Central memory CD8-positive, alpha-beta T cell (primary cell): Measurements from ENCODE around the gene LY9.

Experiments used
- ATAC-seq: fragments of 150-1000 bp; cut with Tn5 transposase; replicated peaks from 2 replicates; pipeline ENCODE4 v1.10.0; 2022; ENCODE audit warnings: mild to moderate bottlenecking, moderate FRiP score, moderate number of reproducible peaks; ENCODE audit not compliant: poor library complexity, severe bottlenecking; ENCODE audit errors: extremely low read depth
- DNase-seq, 2 donors: peaks; one replicate each; pipeline ENCODE4 v3.0.0; 2021; ENCODE audit warnings: low spot score in 2 of 2
- H3K27ac Mint-ChIP-seq: one replicate; pipeline ENCODE4 v1.8.0; 2022; ENCODE audit warnings: low read depth, mild to moderate bottlenecking, moderate library complexity, mixed read lengths
- H3K27me3 Mint-ChIP-seq: one replicate; pipeline ENCODE4 v1.8.0; 2022; ENCODE audit warnings: mixed read lengths
- H3K36me3 Mint-ChIP-seq: one replicate; pipeline ENCODE4 v1.8.0; 2022; ENCODE audit warnings: mild to moderate bottlenecking, moderate library complexity, mixed read lengths; ENCODE audit not compliant: insufficient read depth
- H3K4me1 Mint-ChIP-seq: one replicate; pipeline ENCODE4 v1.8.0; 2022; ENCODE audit warnings: mixed read lengths
- H3K4me3 Mint-ChIP-seq: one replicate; pipeline ENCODE4 v1.8.0; 2022; ENCODE audit warnings: mild to moderate bottlenecking, moderate library complexity, mixed read lengths
- H3K9me3 Mint-ChIP-seq: one replicate; pipeline ENCODE4 v1.8.0; 2022; ENCODE audit warnings: mixed read lengths

Gene LY9

DNA sequence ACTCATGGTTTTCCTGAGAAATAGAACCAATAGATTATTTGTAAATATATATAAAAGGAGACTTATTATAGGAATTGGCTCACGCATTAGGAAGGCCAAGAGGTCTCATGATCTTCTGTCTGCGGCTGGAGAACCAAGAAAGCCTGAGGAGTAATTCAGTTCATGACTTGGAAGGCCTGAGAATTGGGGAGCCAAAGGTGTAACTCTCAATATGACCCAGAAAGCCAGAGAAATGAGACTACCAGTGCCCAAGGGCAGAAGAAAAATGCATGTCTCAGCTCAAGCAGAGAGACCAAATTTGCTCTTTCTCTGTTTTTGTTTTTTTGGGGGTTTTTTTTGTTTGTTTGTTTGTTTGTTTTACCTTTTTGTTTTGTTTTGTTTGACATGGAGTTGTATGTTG lies 37.5 kb upstream of the LY9 start:
- peaks cover 41% of the 10 kb centered on the region for H3K4me1 Mint-ChIP-seq
- H3K27ac Mint-ChIP-seq = peak overlapping the region; percentile 82
- no peak overlapping the region for H3K4me3 Mint-ChIP-seq
- H3K36me3 Mint-ChIP-seq = peaks cover 3% of the 10 kb centered on the region
- ATAC-seq = no peak
- no peak for DNase-seq
- no peaks in the 10 kb centered on the region for H3K27me3 Mint-ChIP-seq
- peaks cover 7% of the 10 kb centered on the region for H3K9me3 Mint-ChIP-seq

DNA sequence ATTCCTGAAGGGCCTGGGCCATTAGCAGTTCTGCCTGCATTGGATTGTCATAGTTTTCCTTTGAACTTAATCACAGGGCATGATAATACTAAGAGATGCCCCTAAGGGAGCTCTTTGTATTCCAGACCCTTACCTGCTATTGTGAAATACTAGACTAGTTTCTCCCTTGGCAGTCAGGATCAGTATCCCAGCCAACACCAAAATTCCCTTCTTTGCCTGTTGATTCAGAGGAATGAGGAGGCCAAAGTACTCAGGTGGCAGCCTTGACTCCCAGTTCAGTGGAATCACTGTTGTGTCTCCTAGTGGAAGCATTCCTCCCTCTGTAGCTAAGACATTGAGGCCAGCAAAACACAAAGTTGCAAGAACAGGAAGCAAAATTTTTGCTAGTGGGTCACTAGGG lies 36.2 kb upstream of the LY9 start:
- Mint-ChIP-seq H3K9me3 (peaks cover 7% of the 10 kb centered on the region), H3K4me3 (no peak overlapping the region), H3K36me3 (peaks cover 3% of the 10 kb centered on the region), H3K27me3 (no peaks in the 10 kb centered on the region), H3K4me1 (peaks cover 32% of the 10 kb centered on the region), H3K27ac (no peak overlapping the region)
- DNase-seq = no peak
- no peak for ATAC-seq

DNA sequence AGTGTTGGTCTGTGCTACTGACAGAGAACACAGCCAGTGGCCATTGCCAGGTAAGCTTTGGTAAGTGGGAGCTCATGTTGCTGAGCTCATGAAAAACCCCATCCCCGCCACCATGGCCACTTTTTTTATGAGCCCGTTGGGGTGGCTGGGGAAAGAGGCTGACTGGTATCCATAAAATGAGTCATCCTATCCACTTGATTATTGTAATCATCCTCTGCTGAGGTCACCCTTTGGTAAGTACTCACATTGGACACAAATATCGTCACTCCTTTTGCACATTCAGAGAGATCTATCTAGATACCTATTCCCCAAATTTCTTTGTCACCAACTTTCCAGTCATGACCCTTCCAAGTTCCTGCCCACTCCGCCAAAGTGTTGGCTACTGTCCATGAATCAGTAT lies 34.9 kb upstream of the LY9 start:
- DNase-seq = no peak
- Mint-ChIP-seq H3K27ac (no peak overlapping the region), H3K36me3 (peaks cover 3% of the 10 kb centered on the region), H3K9me3 (peaks cover 7% of the 10 kb centered on the region), H3K4me3 (no peak overlapping the region), H3K27me3 (no peaks in the 10 kb centered on the region), H3K4me1 (peaks cover 25% of the 10 kb centered on the region)
- no peak for ATAC-seq

DNA sequence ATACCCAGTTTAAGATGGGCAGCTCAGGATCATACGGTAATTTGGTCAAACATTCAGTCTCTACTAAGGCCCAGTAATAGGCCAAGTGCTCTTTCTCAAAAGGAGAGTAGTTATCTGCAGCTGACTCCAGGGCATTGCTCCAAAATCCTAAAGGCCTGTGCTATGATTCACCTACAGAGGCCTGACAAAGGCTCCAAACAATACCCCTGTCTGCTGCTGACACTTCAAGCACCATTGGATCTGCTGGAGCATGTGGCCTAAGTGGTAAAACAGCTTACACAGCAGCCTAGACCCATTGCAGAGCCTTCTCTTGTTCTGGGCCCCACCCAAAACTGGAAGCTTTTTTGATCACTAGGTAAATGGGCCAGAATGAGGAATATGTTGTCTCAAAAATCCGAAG lies 34.1 kb upstream of the LY9 start:
- DNase-seq (no peak), ATAC-seq (no peak)
- Mint-ChIP-seq H3K27ac (no peak overlapping the region), H3K9me3 (peaks cover 3% of the 10 kb centered on the region), H3K27me3 (no peaks in the 10 kb centered on the region), H3K4me1 (peaks cover 24% of the 10 kb centered on the region), H3K36me3 (peaks cover 6% of the 10 kb centered on the region), H3K4me3 (no peak overlapping the region)

DNA sequence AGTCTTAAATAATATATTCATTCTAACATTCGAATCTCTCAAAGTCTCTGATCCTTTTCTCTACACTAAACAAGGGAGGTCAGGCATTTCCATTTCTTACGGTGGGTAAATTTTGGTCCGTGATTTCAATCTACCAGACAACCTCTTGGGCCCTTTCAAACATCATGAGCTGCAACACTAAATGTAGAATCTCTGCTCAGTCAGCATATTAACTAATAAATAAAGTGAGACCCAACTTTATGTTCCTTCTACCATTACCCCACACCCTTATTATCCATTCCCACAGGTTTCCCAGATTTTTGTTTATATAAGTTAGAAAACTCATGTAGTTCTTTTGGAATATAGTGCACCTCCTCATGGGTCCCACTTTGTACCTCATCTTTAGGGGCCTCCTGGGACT lies 32.0 kb upstream of the LY9 start:
- Mint-ChIP-seq H3K4me3 (no peak overlapping the region), H3K27ac (no peak overlapping the region), H3K4me1 (peaks cover 24% of the 10 kb centered on the region), H3K9me3 (no peaks in the 10 kb centered on the region), H3K36me3 (peaks cover 12% of the 10 kb centered on the region), H3K27me3 (no peaks in the 10 kb centered on the region)
- DNase-seq = no peak
- no peak for ATAC-seq

DNA sequence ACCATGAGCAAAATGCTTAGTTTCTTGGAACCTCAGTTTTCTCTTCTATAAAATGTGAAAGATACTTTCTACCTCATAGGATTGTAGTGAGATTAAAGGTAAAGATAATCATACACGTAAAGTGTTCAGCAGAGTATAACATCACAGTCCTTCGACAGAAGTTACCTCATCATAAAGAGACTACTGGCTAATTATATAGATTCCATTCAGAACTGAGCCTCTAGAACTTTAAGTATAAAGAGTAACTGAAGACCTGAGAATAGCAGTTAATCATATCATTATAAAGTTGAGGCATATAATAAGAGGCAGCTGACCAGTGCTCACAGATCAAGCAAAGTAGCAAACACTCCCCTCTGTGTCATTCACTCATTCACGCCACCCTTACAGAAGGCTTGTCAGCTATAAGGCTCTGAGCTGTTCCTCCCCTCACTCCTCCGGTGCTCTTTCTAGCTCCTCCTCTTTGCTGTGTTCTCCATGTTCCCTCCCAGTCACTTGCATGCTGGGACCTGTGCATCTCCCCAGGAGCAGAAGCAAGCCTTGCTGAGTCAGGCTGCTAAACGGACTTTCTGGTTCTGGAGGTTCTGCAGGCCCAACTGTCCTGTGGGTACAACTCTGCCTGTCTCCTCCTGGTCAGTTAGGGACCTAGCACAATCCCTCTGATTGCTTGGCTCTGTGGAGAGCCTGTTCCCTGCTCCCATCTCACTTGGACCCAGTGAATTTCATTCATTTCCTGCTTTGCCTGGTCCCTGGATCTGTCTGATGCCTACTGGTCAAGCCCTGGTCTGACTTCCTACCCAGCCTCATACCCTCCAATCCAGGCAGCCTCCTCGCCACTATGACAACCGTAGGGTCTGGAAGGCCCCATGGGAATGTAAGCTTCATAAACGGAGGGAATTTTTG lies 28.3 kb upstream of the LY9 start:
- H3K27ac Mint-ChIP-seq = peak overlapping the region; percentile 98
- H3K4me3 Mint-ChIP-seq = peak overlapping the region; percentile 89
- H3K9me3 Mint-ChIP-seq = no peaks in the 10 kb centered on the region
- no peak for DNase-seq
- H3K4me1 Mint-ChIP-seq = peaks cover 22% of the 10 kb centered on the region
- H3K36me3 Mint-ChIP-seq = peaks cover 12% of the 10 kb centered on the region
- H3K27me3 Mint-ChIP-seq = no peaks in the 10 kb centered on the region
- peak; percentile 73 for ATAC-seq

DNA sequence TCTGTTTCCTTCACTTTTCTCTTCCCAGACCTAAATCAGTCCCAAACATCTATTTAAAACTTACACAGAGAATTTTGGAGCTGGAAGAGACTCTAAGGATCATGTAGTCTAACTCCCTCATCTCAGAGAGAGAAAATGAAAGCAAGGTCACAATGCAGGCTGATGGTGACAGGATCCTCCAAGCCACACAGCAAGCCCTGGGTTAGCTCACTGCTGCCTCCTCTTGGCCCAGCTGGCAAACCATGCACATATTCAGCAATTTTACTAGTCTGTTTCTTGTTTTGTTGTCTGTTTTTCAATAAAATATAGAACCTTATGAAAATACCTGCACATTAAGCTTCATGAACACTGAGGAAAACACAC lies 27.7 kb upstream of the LY9 start:
- H3K4me3 Mint-ChIP-seq = peak overlapping the region; percentile 89
- H3K27me3 Mint-ChIP-seq = no peaks in the 10 kb centered on the region
- H3K27ac Mint-ChIP-seq = peak overlapping the region; percentile 98
- ATAC-seq (peak; percentile 91), DNase-seq (peak; percentile 75 to 82)
- H3K36me3 Mint-ChIP-seq = peaks cover 12% of the 10 kb centered on the region
- no peaks in the 10 kb centered on the region for H3K9me3 Mint-ChIP-seq
- H3K4me1 Mint-ChIP-seq = peaks cover 22% of the 10 kb centered on the region

DNA sequence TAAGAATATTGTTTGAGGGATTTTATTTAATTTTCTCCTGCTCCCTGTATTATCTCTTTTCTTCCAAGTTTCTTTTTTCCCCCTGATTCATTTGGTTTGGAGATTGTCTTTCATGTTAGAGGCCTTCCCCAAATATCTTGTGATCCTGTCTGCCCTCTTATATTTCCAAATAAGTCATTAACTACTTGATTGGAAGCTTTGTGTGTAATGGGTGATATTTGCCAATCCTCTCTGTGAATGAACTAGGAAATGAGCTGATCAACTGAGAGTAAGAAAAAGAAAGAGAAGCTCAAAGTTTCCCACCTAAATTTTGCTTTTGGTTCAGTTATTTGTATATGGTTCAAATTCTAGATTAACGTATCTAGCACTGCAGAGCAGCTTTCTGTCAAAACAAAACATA lies 23.6 kb upstream of the LY9 start:
- ATAC-seq (no peak), DNase-seq (no peak)
- no peak overlapping the region for H3K27ac Mint-ChIP-seq
- H3K27me3 Mint-ChIP-seq = no peaks in the 10 kb centered on the region
- H3K9me3 Mint-ChIP-seq = no peaks in the 10 kb centered on the region
- no peak overlapping the region for H3K4me3 Mint-ChIP-seq
- H3K36me3 Mint-ChIP-seq = peaks cover 5% of the 10 kb centered on the region
- peaks cover 23% of the 10 kb centered on the region for H3K4me1 Mint-ChIP-seq

DNA sequence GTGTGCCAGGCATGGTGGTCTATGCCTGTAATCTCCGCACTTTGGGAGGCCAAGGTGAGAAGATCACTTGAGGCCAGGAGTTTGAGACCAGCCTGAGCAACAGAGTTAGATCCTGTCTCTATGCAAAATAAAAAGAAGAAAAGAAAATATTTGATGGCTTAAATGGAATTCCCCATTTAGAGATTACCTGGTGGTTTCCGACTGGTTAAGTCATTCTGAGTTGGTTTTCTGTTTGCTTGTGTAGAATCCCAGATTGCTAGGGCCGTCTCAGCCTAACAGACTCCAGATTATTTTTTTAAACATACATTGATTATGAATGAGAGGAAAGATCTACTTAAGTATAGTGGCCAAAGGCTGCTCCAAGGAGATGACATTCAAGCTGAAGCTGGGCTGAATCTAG lies 22.9 kb upstream of the LY9 start:
- ATAC-seq (no peak), DNase-seq (no peak)
- H3K27me3 Mint-ChIP-seq = no peaks in the 10 kb centered on the region
- H3K27ac Mint-ChIP-seq = no peak overlapping the region
- peaks cover 21% of the 10 kb centered on the region for H3K4me1 Mint-ChIP-seq
- no peaks in the 10 kb centered on the region for H3K9me3 Mint-ChIP-seq
- H3K4me3 Mint-ChIP-seq = no peak overlapping the region
- H3K36me3 Mint-ChIP-seq = peaks cover 4% of the 10 kb centered on the region

DNA sequence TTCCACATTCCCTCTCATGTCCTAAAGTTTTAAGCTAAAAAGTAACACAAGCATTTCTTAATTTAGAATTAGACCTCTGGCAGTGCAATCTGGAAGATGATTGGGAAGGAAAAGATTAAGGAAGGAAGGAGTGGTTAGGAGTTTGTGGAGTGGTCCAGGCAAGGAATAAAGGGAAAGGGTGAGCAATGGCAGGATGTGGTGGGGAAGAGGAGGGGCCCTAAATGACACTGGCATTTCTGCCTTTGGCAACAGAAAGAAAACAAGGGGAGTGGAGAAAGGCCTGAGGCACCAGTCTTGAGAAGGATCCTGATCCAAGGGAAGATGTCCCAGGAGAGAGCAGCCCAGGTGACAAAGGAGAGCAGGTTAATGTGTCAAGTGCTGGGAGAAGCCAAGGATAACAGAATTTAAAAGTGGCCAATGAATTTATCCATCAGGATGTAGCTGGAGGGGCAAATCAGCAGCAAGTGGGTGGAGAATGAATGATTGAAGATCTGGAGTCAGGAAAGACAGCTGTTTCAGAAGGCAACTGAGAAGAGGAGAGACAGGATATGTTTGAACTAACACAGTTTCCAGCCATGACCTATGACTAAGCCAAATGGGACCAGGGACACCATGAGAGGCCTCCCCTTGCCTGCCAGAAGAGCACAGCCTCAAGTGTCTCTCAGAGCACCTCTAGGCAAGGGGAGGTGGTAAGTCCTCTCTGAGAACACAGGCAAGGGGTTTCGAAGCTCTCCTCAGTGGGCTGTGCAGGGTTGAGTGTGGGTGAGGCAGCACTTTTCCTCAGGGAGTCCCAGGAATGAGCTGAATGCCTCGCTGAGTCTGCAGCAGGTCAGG lies 20.9 kb upstream of the LY9 start:
- Mint-ChIP-seq H3K27ac (no peak overlapping the region), H3K36me3 (no peaks in the 10 kb centered on the region), H3K4me1 (peaks cover 17% of the 10 kb centered on the region), H3K9me3 (no peaks in the 10 kb centered on the region), H3K27me3 (no peaks in the 10 kb centered on the region), H3K4me3 (no peak overlapping the region)
- DNase-seq (no peak), ATAC-seq (no peak)

DNA sequence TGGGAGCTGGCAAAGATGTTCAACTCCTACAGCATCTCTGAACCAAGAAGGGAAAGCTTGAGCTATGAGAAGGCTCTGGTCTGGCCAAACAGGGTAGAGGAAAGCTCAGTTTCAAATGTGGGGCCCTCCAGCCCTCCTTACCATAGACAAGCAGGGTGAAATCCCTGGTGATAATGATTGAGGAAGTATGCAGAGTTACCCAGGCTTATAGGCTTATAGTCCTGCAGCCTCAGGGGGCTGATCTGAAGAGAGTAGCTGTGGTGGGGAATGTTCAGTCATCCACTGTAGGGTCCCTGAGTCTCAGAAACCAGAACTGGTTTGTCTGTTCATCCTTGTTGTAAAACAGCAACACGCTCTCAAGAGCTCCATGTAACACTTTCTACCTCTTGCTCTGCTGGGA lies 19.8 kb upstream of the LY9 start:
- H3K27me3 Mint-ChIP-seq = no peaks in the 10 kb centered on the region
- no peak overlapping the region for H3K4me3 Mint-ChIP-seq
- H3K36me3 Mint-ChIP-seq = peaks cover 1% of the 10 kb centered on the region
- H3K27ac Mint-ChIP-seq = no peak overlapping the region
- ATAC-seq = no peak
- no peaks in the 10 kb centered on the region for H3K9me3 Mint-ChIP-seq
- peaks cover 17% of the 10 kb centered on the region for H3K4me1 Mint-ChIP-seq
- no peak for DNase-seq

DNA sequence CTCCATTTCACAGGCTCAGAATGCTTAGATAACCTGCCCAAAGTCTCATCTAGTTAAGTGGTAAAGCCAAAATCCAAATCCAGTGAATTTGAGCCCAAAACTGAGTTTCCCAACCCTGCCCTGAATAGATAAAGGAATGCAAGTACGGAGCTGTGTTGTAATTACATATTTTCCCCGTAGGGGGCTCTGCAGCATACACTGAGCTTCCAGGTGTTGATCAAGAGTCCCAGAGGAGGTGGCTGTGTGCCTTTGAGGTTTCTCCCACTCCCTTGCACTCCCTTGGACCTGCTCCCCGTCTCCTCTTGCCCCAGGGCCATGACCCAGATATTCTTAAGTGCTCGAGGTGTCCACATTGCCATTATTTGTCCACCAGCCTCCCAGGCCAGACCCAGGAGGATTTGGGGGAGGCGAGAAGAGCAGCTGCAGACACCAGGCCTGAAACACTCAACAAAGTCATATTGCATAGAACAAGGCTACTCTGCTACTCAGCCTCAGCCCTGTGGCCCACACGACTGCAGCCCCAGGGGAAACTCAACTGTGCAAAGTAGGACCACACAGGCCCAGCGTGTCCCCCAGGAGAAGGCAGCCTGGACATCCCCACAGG lies 18.4 kb upstream of the LY9 start:
- Mint-ChIP-seq H3K4me1 (peaks cover 29% of the 10 kb centered on the region), H3K27ac (no peak overlapping the region), H3K36me3 (peaks cover 2% of the 10 kb centered on the region), H3K9me3 (no peaks in the 10 kb centered on the region), H3K4me3 (no peak overlapping the region), H3K27me3 (no peaks in the 10 kb centered on the region)
- ATAC-seq (peak; percentile 33), DNase-seq (peak in 1 of 2 donors; percentile 43)
